MCF 10A (cell line): ENCODE measurements around the gene NBDY. TPM values are rescaled to one million over a fixed set of nuclear protein-coding genes. Genes with fewer than 3 reads are reported as not detected.

Source experiments
- BruUV-seq: library from RNA; stranded (reverse); fragments of 400-500 nt; replicated peaks from 2 replicates; lab custom pipeline; 2021; lab: Mats Ljungman, UMichigan
- CTCF ChIA-PET: fragments of 300-600 bp; sonication (Branson Sonifier 250); formaldehyde crosslinking; extraction: SDS; loops from one replicate; lab custom pipeline; 2021; ENCODE audit warnings: antibody characterized with exemption, inconsistent platforms; lab: Yijun Ruan, JAX
- POLR2A ChIA-PET: fragments of 300-600, 350-650 bp; sonication (Branson Sonifier 250); formaldehyde crosslinking; extraction: SDS; loops from one replicate; lab custom pipeline; 2020; ENCODE audit warnings: antibody characterized with exemption, inconsistent platforms; lab: Yijun Ruan, JAX
- DNase-seq: peaks from one replicate; pipeline ENCODE4 v3.0.0-alpha.2; 2018; ENCODE audit not compliant: unreplicated experiment
- H3K27ac Mint-ChIP-seq: one replicate; pipeline ENCODE4 v1.8.0; 2022; ENCODE audit warnings: mild to moderate bottlenecking, low read depth, mixed read lengths; ENCODE audit not compliant: unreplicated experiment
- H3K27me3 Mint-ChIP-seq: one replicate; pipeline ENCODE4 v1.8.0; 2022; ENCODE audit warnings: mixed read lengths; ENCODE audit not compliant: insufficient read depth, unreplicated experiment
- H3K36me3 Mint-ChIP-seq: one replicate; pipeline ENCODE4 v1.8.0; 2022; ENCODE audit warnings: mild to moderate bottlenecking, moderate library complexity, mixed read lengths; ENCODE audit not compliant: insufficient read depth, unreplicated experiment
- H3K4me1 Mint-ChIP-seq: one replicate; pipeline ENCODE4 v1.8.0; 2022; ENCODE audit warnings: mixed read lengths; ENCODE audit not compliant: insufficient read depth, unreplicated experiment
- H3K4me3 Mint-ChIP-seq: one replicate; pipeline ENCODE4 v1.8.0; 2022; ENCODE audit warnings: mild to moderate bottlenecking, moderate library complexity, mixed read lengths; ENCODE audit not compliant: unreplicated experiment
- H3K9me3 Mint-ChIP-seq: one replicate; pipeline ENCODE4 v1.8.0; 2022; ENCODE audit warnings: mixed read lengths; ENCODE audit not compliant: unreplicated experiment
- intact Hi-C: fragments of 100-400 bp; cut with micrococcal nuclease; formaldehyde crosslinking; loops from 2 replicates; pipeline ENCODE4 v1.14.1; 2022
- total RNA-seq: library from RNA; stranded (reverse); gene quantifications from 2 replicates; pipeline ENCODE4 v1.2.3, GENCODE V29; 2022
- TF ChIP-seq, protein P1 (sequence below): fragments of 200-600 bp; IDR thresholded peaks from one replicate; pipeline ENCODE4 v1.8.0; 2022; ENCODE audit warnings: antibody characterized with exemption, mild to moderate bottlenecking; ENCODE audit not compliant: unreplicated experiment

NBDY gene
- total RNA-seq, 1 experiment from 2014 or later: 54.0 TPM

DNA sequence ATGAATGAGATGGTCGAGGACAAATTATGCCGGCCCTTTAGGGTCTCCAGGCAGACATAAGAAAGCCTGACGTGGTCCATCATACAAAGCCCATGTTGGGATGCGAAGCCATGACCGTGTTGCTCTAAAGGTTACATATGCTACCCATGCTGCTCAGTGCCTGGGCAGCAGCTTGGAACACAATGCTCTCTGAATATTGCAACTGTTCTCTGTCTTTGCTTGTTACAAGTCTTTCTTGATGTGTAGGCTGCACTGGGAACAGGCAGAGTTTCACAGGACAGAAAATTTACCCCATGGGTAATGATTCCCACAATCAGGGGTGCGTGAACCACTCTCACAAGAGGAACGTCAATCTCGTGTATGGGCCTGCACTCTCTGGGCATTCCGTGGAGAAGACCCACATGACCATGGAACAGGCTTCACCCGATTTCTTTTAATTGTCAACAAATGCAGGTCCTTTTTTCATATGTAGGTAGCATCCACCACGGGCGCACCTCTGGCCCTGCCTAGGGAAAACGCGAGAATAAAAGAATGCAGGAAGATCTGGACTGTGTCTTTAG is 66.3 kb downstream of the NBDY start:
- POLR2A ChIA-PET: interaction anchor here (0.7 kb wide), 1 partner anchor 404 kb away, joined by 3 read pairs; no protein-coding TSS in a partner anchor
- Mint-ChIP-seq H3K27me3 (peaks cover 61% of the 10 kb centered on the region), H3K4me1 (peaks cover 19% of the 10 kb centered on the region), H3K4me3 (no peak overlapping the region), H3K27ac (no peak overlapping the region), H3K36me3 (peaks cover 17% of the 10 kb centered on the region), H3K9me3 (no peaks in the 10 kb centered on the region)
- intact Hi-C loops: no loop called here
- TF ChIP-seq, protein P1, sequence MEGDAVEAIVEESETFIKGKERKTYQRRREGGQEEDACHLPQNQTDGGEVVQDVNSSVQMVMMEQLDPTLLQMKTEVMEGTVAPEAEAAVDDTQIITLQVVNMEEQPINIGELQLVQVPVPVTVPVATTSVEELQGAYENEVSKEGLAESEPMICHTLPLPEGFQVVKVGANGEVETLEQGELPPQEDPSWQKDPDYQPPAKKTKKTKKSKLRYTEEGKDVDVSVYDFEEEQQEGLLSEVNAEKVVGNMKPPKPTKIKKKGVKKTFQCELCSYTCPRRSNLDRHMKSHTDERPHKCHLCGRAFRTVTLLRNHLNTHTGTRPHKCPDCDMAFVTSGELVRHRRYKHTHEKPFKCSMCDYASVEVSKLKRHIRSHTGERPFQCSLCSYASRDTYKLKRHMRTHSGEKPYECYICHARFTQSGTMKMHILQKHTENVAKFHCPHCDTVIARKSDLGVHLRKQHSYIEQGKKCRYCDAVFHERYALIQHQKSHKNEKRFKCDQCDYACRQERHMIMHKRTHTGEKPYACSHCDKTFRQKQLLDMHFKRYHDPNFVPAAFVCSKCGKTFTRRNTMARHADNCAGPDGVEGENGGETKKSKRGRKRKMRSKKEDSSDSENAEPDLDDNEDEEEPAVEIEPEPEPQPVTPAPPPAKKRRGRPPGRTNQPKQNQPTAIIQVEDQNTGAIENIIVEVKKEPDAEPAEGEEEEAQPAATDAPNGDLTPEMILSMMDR: no peak
- no TSS peak for BruUV-seq
- CTCF ChIA-PET: interaction anchor here (0.7 to 1.4 kb wide), 2 partner anchors 12 to 183 kb away, joined by 4 read pairs; no protein-coding TSS in a partner anchor
- no peak for DNase-seq

DNA sequence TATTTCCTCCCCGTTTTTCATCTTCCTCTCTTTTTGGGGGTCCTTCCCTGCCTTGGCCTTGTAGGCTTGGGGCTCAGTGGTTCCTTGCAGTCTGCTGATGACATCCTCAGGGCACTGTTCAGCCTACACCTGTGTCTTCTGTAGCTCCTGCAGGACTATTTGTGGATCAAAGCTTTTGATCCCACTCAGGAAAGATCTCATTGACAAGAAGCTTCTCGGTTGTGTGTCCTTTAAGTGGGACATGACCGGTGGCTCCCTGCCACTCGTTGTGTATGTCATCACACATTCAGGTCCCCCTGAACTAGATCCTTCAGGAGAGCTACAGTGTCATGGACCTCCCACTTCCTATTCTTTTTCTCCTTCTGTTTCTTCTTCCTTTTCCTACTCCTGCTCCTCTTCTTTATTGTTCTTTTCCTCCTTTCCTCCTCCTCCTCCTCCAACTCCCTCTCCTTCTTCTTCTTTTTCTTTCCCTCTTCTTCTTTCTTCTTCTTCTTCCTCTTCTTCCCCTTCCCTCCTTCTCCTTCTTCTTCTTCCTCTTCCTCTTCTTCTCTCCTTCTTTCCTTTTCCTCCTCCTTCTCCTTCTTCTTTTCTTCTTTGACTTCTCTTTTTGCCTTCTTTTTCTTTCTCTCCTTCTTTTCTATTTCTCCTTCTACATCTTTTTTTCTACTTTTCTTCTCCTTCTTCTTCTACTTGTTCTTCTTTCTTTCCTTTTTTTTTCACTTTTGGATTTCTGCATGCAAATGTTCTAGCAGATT is 67.8 kb downstream of the NBDY start:
- intact Hi-C loops: no loop called here
- CTCF ChIA-PET: interaction anchor here (0.6 kb wide), 1 partner anchor 1645 kb away, joined by 4 read pairs; no protein-coding TSS in a partner anchor
- POLR2A ChIA-PET: no interaction called here
- H3K36me3 Mint-ChIP-seq: peaks cover 19% of the 10 kb centered on the region
- no TSS peak for BruUV-seq
- TF ChIP-seq, protein P1: no peak
- no peaks in the 10 kb centered on the region for H3K9me3 Mint-ChIP-seq
- H3K4me3 Mint-ChIP-seq: no peak overlapping the region
- peaks cover 28% of the 10 kb centered on the region for H3K4me1 Mint-ChIP-seq
- H3K27me3 Mint-ChIP-seq: peaks cover 61% of the 10 kb centered on the region
- no peak for DNase-seq
- H3K27ac Mint-ChIP-seq: no peak overlapping the region

DNA sequence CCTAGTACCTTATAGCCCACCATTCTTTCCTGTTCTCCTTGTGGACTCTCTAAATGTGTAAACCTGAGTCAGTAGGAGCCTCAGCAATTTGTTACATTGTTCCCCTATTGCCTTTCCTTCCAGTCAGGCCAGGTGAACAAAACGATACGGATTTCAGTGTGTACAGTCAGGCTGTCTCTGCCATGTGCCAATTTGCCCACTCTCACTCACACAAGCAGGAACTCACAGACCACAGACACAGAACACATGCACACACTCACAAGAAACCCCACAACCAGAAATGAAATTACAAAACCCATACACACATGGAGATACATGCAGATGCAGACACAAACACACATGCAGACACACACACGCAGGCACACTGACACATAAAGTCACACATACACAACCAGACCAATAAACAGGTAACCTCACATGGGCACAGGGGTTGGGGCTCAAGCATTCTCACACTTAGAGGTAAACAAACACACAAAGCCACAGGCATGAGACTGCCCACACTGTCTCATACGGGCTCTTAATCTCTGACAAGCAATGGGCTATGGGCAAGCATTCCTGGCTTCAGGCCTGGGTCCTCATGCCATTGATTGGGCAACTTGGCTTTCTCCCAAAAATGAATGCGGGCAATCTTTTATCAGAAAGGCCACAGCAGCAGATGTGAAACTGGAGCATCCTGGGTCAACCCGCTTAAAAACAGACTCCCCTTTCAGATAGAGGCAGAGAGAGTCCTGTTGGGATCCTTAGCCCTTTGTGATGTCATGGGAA is 68.7 kb downstream of the NBDY start:
- peak; percentile 65 for DNase-seq
- Mint-ChIP-seq H3K36me3 (peaks cover 14% of the 10 kb centered on the region), H3K4me3 (no peak overlapping the region), H3K9me3 (no peaks in the 10 kb centered on the region), H3K27ac (no peak overlapping the region), H3K27me3 (peaks cover 55% of the 10 kb centered on the region), H3K4me1 (peaks cover 28% of the 10 kb centered on the region)
- ChIA-PET POLR2A (no interaction called here), CTCF (no interaction called here)
- BruUV-seq: no TSS peak
- TF ChIP-seq, protein P1: no peak
- intact Hi-C loops: no loop called here

DNA sequence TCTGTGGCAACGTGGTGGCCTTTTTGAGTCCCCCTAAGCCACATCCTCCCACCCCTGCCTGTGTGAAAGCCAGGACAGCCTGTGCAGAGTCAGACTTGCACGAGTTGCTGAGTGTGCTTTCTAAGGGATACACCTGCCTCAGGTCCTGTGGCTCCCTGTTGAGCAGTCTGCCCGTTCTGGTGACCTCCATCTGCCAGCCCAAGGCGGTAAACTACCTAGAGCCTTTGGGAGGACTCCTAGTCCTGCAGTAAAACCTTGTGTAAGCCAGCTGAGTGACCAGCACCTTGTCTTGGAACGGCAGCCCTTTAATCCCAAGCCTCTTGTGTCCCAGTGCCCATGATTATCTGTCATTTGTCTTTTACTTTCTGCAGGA is 69.3 kb downstream of the NBDY start:
- TF ChIP-seq, protein P1: no peak
- BruUV-seq: no TSS peak
- CTCF ChIA-PET: interaction anchor here (1.1 kb wide), 1 partner anchor 180 kb away, joined by 5 read pairs; no protein-coding TSS in a partner anchor
- Mint-ChIP-seq H3K27me3 (peaks cover 55% of the 10 kb centered on the region), H3K27ac (no peak overlapping the region), H3K4me3 (no peak overlapping the region), H3K4me1 (peaks cover 28% of the 10 kb centered on the region), H3K36me3 (peaks cover 14% of the 10 kb centered on the region), H3K9me3 (no peaks in the 10 kb centered on the region)
- intact Hi-C loops: no loop called here
- POLR2A ChIA-PET: interaction anchor here (0.5 kb wide), 1 partner anchor 237 kb away, joined by 3 read pairs; no protein-coding TSS in a partner anchor
- no peak for DNase-seq
